ENCODE results near the gene TUBAL3. TPM values are rescaled to one million over a fixed set of nuclear protein-coding genes. Genes with fewer than 3 reads are reported as not detected.

TUBAL3 gene
- total and polyA plus RNA-seq, 2 of the 4 experiments (the other 2 are of a cell fraction) = not detected

- TF ChIP-seq RFX5 (IDR thresholded peaks at IDR 0.05; ENCODE audit: low read depth, low read length) = no peak
- TF ChIP-seq POLR2A (IDR thresholded peaks at IDR 0.05; ENCODE audit: low read depth, low read length) = no peak
Observed at GRCh38 chr10:5448333-5449001, 43.8 kb upstream of the TUBAL3 start (continued).

- Histone ChIP-seq H3K79me1 (ENCODE audit: low read depth in 1 of 2, low read length in 2 of 2) (peaks cover 7 to 42% of the 10 kb centered on the region in 2 experiments), H2BK15ac (ENCODE audit: low read depth, low read length) (peak overlapping the region; percentile 1; the same call in 1 of the 3 replicates), H2BK5ac (ENCODE audit: low read depth, low read length, poor library complexity, severe bottlenecking) (peak overlapping the region; percentile 92), H4K20me1 (ENCODE audit: insufficient read depth, low read length) (no peaks in the 10 kb centered on the region), H3K9me3 (ENCODE audit: control insufficient read depth, insufficient read depth, low read length) (no peaks in the 10 kb centered on the region), H3K4me3 (ENCODE audit: insufficient read depth, low read depth, low read length) (peak overlapping the region; percentile 64; the same call in 1 of the 2 replicates), H4K8ac (ENCODE audit: low read depth in 2 of 2, low read length in 2 of 2) (peak overlapping the region in 1 of 2 experiments; percentile 20; a peak in 1 of 4 replicates), H3K23ac (ENCODE audit: low read depth, low read length) (peak overlapping the region; percentile 19; the same call in 1 of the 2 replicates), H3K56ac (ENCODE audit: extremely low read depth, insufficient read depth, low read length) (no peak overlapping the region; the same call in 1 of the 2 replicates), H4K5ac (ENCODE audit: low read depth, low read length) (peak overlapping the region; percentile 77; the same call in 1 of the 2 replicates), H3K27ac (ENCODE audit: insufficient read depth, low read length) (peak overlapping the region; percentile 21; the same call in 1 of the 2 replicates), H3K4me1 (ENCODE audit: control insufficient read depth, insufficient read depth, low read length) (peaks cover 5% of the 10 kb centered on the region; the same call in 1 of the 2 replicates), H3K4me2 (ENCODE audit: low read depth, low read length) (peak overlapping the region; percentile 99), H3K18ac (ENCODE audit: low read depth, low read length) (peak overlapping the region; percentile 84), H2BK120ac (ENCODE audit: low read depth, low read length) (peak overlapping the region; percentile 33; the same call in 1 of the 2 replicates), H3K36me3 (ENCODE audit: control insufficient read depth, insufficient read depth, low read length) (peaks cover 3% of the 10 kb centered on the region), H2BK20ac (ENCODE audit: low read depth, low read length) (no peak overlapping the region), H2AK5ac (ENCODE audit: low read depth, low read length) (peak overlapping the region; percentile 69; the same call in 1 of the 2 replicates), H3K9ac (ENCODE audit: low read depth, low read length) (peak overlapping the region; percentile 75; the same call in 1 of the 2 replicates), H3K4ac (ENCODE audit: low read depth, low read length) (peak overlapping the region; percentile 62; the same call in 1 of the 2 replicates), H3K27me3 (ENCODE audit: control insufficient read depth, insufficient read depth, low read length) (no peaks in the 10 kb centered on the region), H3K14ac (replicated peaks; ENCODE audit: low read depth, low read length) (peak overlapping the region; percentile 88), H3K9me1 (ENCODE audit: insufficient read depth, low read length) (no peaks in the 10 kb centered on the region), H2AK9ac (replicated peaks; ENCODE audit: low read depth, low read length, poor library complexity) (no peak overlapping the region), H4K91ac (ENCODE audit: insufficient read depth, low read depth, low read length) (peak overlapping the region; percentile 65), H2AFZ (replicated peaks; ENCODE audit: low read length, poor library complexity) (no peak overlapping the region)
- dilution Hi-C loops (cut with HindIII; ENCODE audit: low sequenced_read_pairs, unreplicated experiment) (no loop called here), in situ Hi-C loops (cut with MboI; ENCODE audit: low sequenced_read_pairs) (no loop called here), intact Hi-C loops (cut with micrococcal nuclease) (loop anchor here (1.0 to 5.0 kb wide), 3 partner anchors 99 to 240 kb away; no protein-coding TSS in a partner anchor)
- ChIA-PET CTCF (interaction anchor here (2.2 kb wide), 1 partner anchor 175 kb away, joined by 20 read pairs; no protein-coding TSS in a partner anchor), POLR2A (ENCODE audit: unreplicated experiment) (interaction anchor here (0.6 to 0.9 kb wide), 2 partner anchors 155 to 237 kb away, joined by 3 to 5 read pairs; no protein-coding TSS in a partner anchor)
- WGBS, 2 experiments (ENCODE audit: extremely low coverage in 2 of 2, insufficient read length in 1 of 2) = 50% methylated on average over 1 of the region's 5 CpGs; no CpG with 5 or more reads in 1 of the 2 experiments
- DNase-seq = peak; percentile 14
- no peak for ATAC-seq (ENCODE audit: low read depth)
- no TSS peak for BruUV-seq (replicated peaks)
- TF ChIP-seq FOS (IDR thresholded peaks at IDR 0.05; ENCODE audit: low read depth, low read length) (no peak), MAFK (IDR thresholded peaks at IDR 0.05; ENCODE audit: low read depth, low read length) (no peak), SMC3 (IDR thresholded peaks at IDR 0.05; ENCODE audit: low read depth, low read length) (no peak), POLR2A (IDR thresholded peaks at IDR 0.05; ENCODE audit: low read depth, low read length) (no peak), MAZ (IDR thresholded peaks at IDR 0.05; ENCODE audit: borderline replicate concordance, low read depth, low read length) (no peak), CHD1 (IDR thresholded peaks at IDR 0.05; ENCODE audit: low read depth, low read length) (no peak), RFX5 (IDR thresholded peaks at IDR 0.05; ENCODE audit: low read depth, low read length) (no peak), MXI1 (IDR thresholded peaks at IDR 0.05; ENCODE audit: borderline replicate concordance, low read depth, low read length) (no peak), NFE2L2 (IDR thresholded peaks at IDR 0.05; ENCODE audit: low read depth, low read length) (no peak), BHLHE40 (IDR thresholded peaks at IDR 0.05; ENCODE audit: low read depth, low read length) (no peak), RAD21 (IDR thresholded peaks at IDR 0.05; ENCODE audit: low read length) (no peak), USF2 (IDR thresholded peaks at IDR 0.05; ENCODE audit: low read depth, low read length) (no peak), CEBPB (IDR thresholded peaks at IDR 0.05; ENCODE audit: low read depth, low read length) (no peak), RCOR1 (IDR thresholded peaks at IDR 0.05; ENCODE audit: insufficient replicate concordance, low read length) (no peak)
Observed at GRCh38 chr10:5447611-5448071, 43.0 kb upstream of the TUBAL3 start.
